SU-DHL-6 (cell line): ENCODE data around the gene AGBL2.

Source experiments
- H2AFZ ChIP-seq: fragments of 200-600 bp; sonication (generic); 2 replicates; pipeline ENCODE4 v1.6.1; 2014; ENCODE audit warnings: low read depth, mild to moderate bottlenecking, moderate library complexity, mixed read lengths, antibody characterized with exemption, low read length; ENCODE audit not compliant: severe bottlenecking
- H3F3A ChIP-seq: fragments of 200-600 bp; shearing (Covaris generic); 2 replicates; pipeline ENCODE4 v1.6.0; 2016; ENCODE audit warnings: antibody characterized with exemption, mild to moderate bottlenecking; ENCODE audit not compliant: insufficient read depth
- H3K27ac ChIP-seq: fragments of 200-600 bp; sonication (generic); 2 replicates; pipeline ENCODE4 v1.5.1; 2016; ENCODE audit warnings: low read depth, mild to moderate bottlenecking, low read length, moderate library complexity, mixed read lengths
- H3K27me3 ChIP-seq: fragments of 200-600 bp; sonication (generic), shearing (Covaris generic); 2 replicates; pipeline ENCODE4 v1.6.0; 2014; ENCODE audit warnings: mild to moderate bottlenecking, low read length
- H3K36me3 ChIP-seq: fragments of 200-600 bp; sonication (generic); 2 replicates; pipeline ENCODE4 v1.6.1; 2014; ENCODE audit warnings: mild to moderate bottlenecking, low read length, mixed read lengths
- H3K4me2 ChIP-seq: fragments of 300-600, 200-600 bp; shearing (Covaris generic), sonication (generic); 2 replicates; pipeline ENCODE4 v1.6.0; 2014; ENCODE audit warnings: low read length, low read depth, mild to moderate bottlenecking; ENCODE audit not compliant: poor library complexity, severe bottlenecking
- H3K4me3 ChIP-seq: fragments of 200-600 bp; sonication (generic); 2 replicates; pipeline ENCODE4 v1.5.1; 2014; ENCODE audit warnings: antibody characterized with exemption, low read length, mild to moderate bottlenecking, mixed read lengths; ENCODE audit not compliant: insufficient read depth, poor library complexity, severe bottlenecking
- H3K79me2 ChIP-seq: fragments of 200-600 bp; sonication (generic); 2 replicates; pipeline ENCODE4 v1.6.1; 2014; ENCODE audit warnings: mild to moderate bottlenecking, low read length, moderate library complexity; ENCODE audit not compliant: insufficient read depth
- H3K9ac ChIP-seq: fragments of 200-600 bp; sonication (generic); 2 replicates; pipeline ENCODE4 v1.7.0; 2014; ENCODE audit warnings: mild to moderate bottlenecking, low read length
- H3K9me2 ChIP-seq: fragments of 200-600 bp; sonication (generic); replicated peaks from 2 replicates; pipeline ENCODE4 v1.6.1; 2014; ENCODE audit warnings: low read length; ENCODE audit not compliant: insufficient read depth
- H3K9me3 ChIP-seq: fragments of 200-600 bp; sonication (generic); 2 replicates; pipeline ENCODE4 v1.6.1; 2014; ENCODE audit warnings: low read length, mixed read lengths; ENCODE audit not compliant: insufficient read depth
- H4K20me1 ChIP-seq: fragments of 200-600 bp; sonication (generic); 2 replicates; pipeline ENCODE4 v1.6.1; 2014; ENCODE audit warnings: low read depth, mild to moderate bottlenecking, antibody characterized with exemption, low read length, moderate library complexity, mixed read lengths
- CTCF ChIP-seq: fragments of 200-600 bp; sonication (generic); IDR thresholded peaks from one replicate; pipeline ENCODE4 v1.5.1; 2017; ENCODE audit warnings: antibody characterized with exemption, mild to moderate bottlenecking, low read length, moderate library complexity; ENCODE audit not compliant: insufficient read depth, poor library complexity, severe bottlenecking
- EZH2phosphoT487 ChIP-seq: fragments of 200-600 bp; sonication (generic), shearing (Covaris generic); conservative IDR thresholded peaks from 2 replicates; pipeline ENCODE4 v1.6.1; 2018; ENCODE audit warnings: mild to moderate bottlenecking, antibody characterized with exemption, low read length, moderate library complexity, mixed read lengths

Gene AGBL2

GRCh38 chr11:47705721-47706120 lies 9.4 kb downstream of the AGBL2 start:
- H3K79me2 ChIP-seq, result no peaks in the 10 kb centered on the region
- H3K36me3 ChIP-seq, result no peaks in the 10 kb centered on the region
- H3K4me2 ChIP-seq, result no peak overlapping the region

GRCh38 chr11:47691979-47692378 lies 23.2 kb downstream of the AGBL2 start:
- no peaks in the 10 kb centered on the region for H3F3A ChIP-seq
- H3K4me3 ChIP-seq, result no peak overlapping the region
- no peaks in the 10 kb centered on the region for H4K20me1 ChIP-seq
- H3K79me2 ChIP-seq, result no peaks in the 10 kb centered on the region
- no peaks in the 10 kb centered on the region for H3K27me3 ChIP-seq
- no peak for TF ChIP-seq CTCF
- no peak for TF ChIP-seq EZH2phosphoT487
- no peak overlapping the region for H2AFZ ChIP-seq
- H3K4me2 ChIP-seq, result no peak overlapping the region
- H3K9me2 ChIP-seq, result no peaks in the 10 kb centered on the region
- no peak overlapping the region for H3K9ac ChIP-seq
- H3K36me3 ChIP-seq, result no peaks in the 10 kb centered on the region
- no peak overlapping the region for H3K27ac ChIP-seq
- H3K9me3 ChIP-seq, result no peaks in the 10 kb centered on the region

More at GRCh38 chr11:47705721-47706120, 9.4 kb downstream of the AGBL2 start:
- no peaks in the 10 kb centered on the region for H3K9me3 ChIP-seq
- H3F3A ChIP-seq, result no peaks in the 10 kb centered on the region
- no peak overlapping the region for H3K4me3 ChIP-seq
- H3K27ac ChIP-seq, result no peak overlapping the region
- H3K9me2 ChIP-seq, result no peaks in the 10 kb centered on the region
- no peaks in the 10 kb centered on the region for H4K20me1 ChIP-seq
- H3K9ac ChIP-seq, result no peak overlapping the region
- TF ChIP-seq EZH2phosphoT487 (no peak), CTCF (no peak)
- no peak overlapping the region for H2AFZ ChIP-seq
- H3K27me3 ChIP-seq, result no peaks in the 10 kb centered on the region

- Histone ChIP-seq H3K9ac (no peak overlapping the region), H2AFZ (no peak overlapping the region)
Measured at GRCh38 chr11:47689480-47689879, 25.7 kb downstream of the AGBL2 start.

More at GRCh38 chr11:47689480-47689879, 25.7 kb downstream of the AGBL2 start:
- Histone ChIP-seq H3K4me2 (no peak overlapping the region), H3F3A (no peaks in the 10 kb centered on the region), H3K9me2 (no peaks in the 10 kb centered on the region), H3K27me3 (no peaks in the 10 kb centered on the region), H3K36me3 (no peaks in the 10 kb centered on the region), H4K20me1 (no peaks in the 10 kb centered on the region), H3K27ac (no peak overlapping the region), H3K9me3 (no peaks in the 10 kb centered on the region), H3K79me2 (no peaks in the 10 kb centered on the region), H3K4me3 (no peak overlapping the region)
- TF ChIP-seq CTCF (no peak), EZH2phosphoT487 (no peak)
